Cerebellar cortex (tissue), 1 donor: ENCODE results near the gene SLC26A8.
A peak's percentile ranks its signal among the peaks of the same experiment; 100 is the strongest.

Source experiments
- DNase-seq: peaks from one replicate; pipeline ENCODE4 v3.0.0-alpha.2; 2015; ENCODE audit warnings: low spot score

Gene SLC26A8

GRCh38 chr6:36023996-36024795 is at the start of gene SLC26A8:
TSS of gene SLC26A8 (minus strand) at chr6:36024641. CDS start at chr6:36019707, 4,934 bp downstream.
- DNase-seq = peak; percentile 29

- DNase-seq = no peak
These were observed 49.1 kb upstream of the SLC26A8 start for GRCh38 chr6:36073587-36073986.

GRCh38 chr6:36072681-36073080 is 48.2 kb upstream of the SLC26A8 start:
- DNase-seq = no peak

- DNase-seq = no peak
These were observed 47.3 kb upstream of the SLC26A8 start for GRCh38 chr6:36071714-36072113.

GRCh38 chr6:36071281-36071680 is 46.8 kb upstream of the SLC26A8 start:
- DNase-seq = no peak

GRCh38 chr6:36070252-36070651 is 45.8 kb upstream of the SLC26A8 start:
- no peak for DNase-seq

- DNase-seq = no peak
These were observed 45.1 kb upstream of the SLC26A8 start for GRCh38 chr6:36069573-36069972.

- DNase-seq = no peak
These were observed 44.1 kb upstream of the SLC26A8 start for GRCh38 chr6:36068586-36068985.

GRCh38 chr6:36068012-36068392 is 43.6 kb upstream of the SLC26A8 start:
- no peak for DNase-seq

- no peak for DNase-seq
These were observed 43.1 kb upstream of the SLC26A8 start for GRCh38 chr6:36067374-36068011.

- no peak for DNase-seq
These were observed 42.4 kb upstream of the SLC26A8 start for GRCh38 chr6:36066817-36067216.

GRCh38 chr6:36065916-36066315 is 41.5 kb upstream of the SLC26A8 start:
- DNase-seq = no peak

- no peak for DNase-seq
These were observed 40.4 kb upstream of the SLC26A8 start for GRCh38 chr6:36064770-36065396.

GRCh38 chr6:36063318-36064060 is 39.0 kb upstream of the SLC26A8 start:
- DNase-seq = no peak

- DNase-seq = no peak
These were observed 37.8 kb upstream of the SLC26A8 start for GRCh38 chr6:36062247-36062646.

- no peak for DNase-seq
These were observed 36.8 kb upstream of the SLC26A8 start for GRCh38 chr6:36061236-36061635.

- DNase-seq = no peak
These were observed 31.7 kb upstream of the SLC26A8 start for GRCh38 chr6:36056178-36056577.

- no peak for DNase-seq
These were observed 30.5 kb upstream of the SLC26A8 start for GRCh38 chr6:36054956-36055355.

- no peak for DNase-seq
These were observed 30.0 kb upstream of the SLC26A8 start for GRCh38 chr6:36054415-36054814.

- DNase-seq = no peak
These were observed 29.4 kb upstream of the SLC26A8 start for GRCh38 chr6:36053878-36054277.

- no peak for DNase-seq
These were observed 27.7 kb upstream of the SLC26A8 start for GRCh38 chr6:36052097-36052496.

- no peak for DNase-seq
These were observed 26.7 kb upstream of the SLC26A8 start for GRCh38 chr6:36050947-36051710.
